Endothelial cell of umbilical vein (primary cell): Measurements from ENCODE around the gene GNG2.

Experiments
- CTCF ChIP-seq, 2 donors: IDR thresholded peaks; 1 replicate in 1 of 2; 2 replicates in 1 of 2; pipeline ENCODE4 v1.5.1; 2011; ENCODE audit warnings: low read length in 2 of 2, mild to moderate bottlenecking in 2 of 2, moderate library complexity in 2 of 2, control low read depth in 1 of 2, inconsistent platforms in 1 of 2, low read depth in 1 of 2; ENCODE audit not compliant: insufficient read depth in 1 of 2; ENCODE audit errors: extremely low read depth in 1 of 2
- EZH2 ChIP-seq: IDR thresholded peaks from 2 replicates; pipeline ENCODE4 v1.6.1; 2012; ENCODE audit warnings: borderline replicate concordance, low read depth, mild to moderate bottlenecking, moderate library complexity, low read length, inconsistent platforms; ENCODE audit not compliant: severe bottlenecking

GRCh38 chr14:51977075-51977474 lies 116.7 kb downstream of the GNG2 start:
- no peak for TF ChIP-seq CTCF (IDR thresholded peaks at IDR 0.05; ENCODE audit: extremely low read depth in 1 of 2, insufficient read depth in 1 of 2, low read depth in 1 of 2, low read length in 2 of 2)
- no peak for TF ChIP-seq EZH2
